Peyer's patch (tissue), 4 donors: Measurements from ENCODE around the gene POLDIP3.
A peak's percentile ranks its signal among the peaks of the same experiment; 100 is the strongest.

Experiments
- POLR2A ChIP-seq, 2 donors: fragments of 450-650 bp; IDR thresholded peaks; one replicate each; pipeline ENCODE4 v1.5.1; 2017; ENCODE audit warnings: antibody characterized with exemption in 2 of 2, mild to moderate bottlenecking in 2 of 2, moderate library complexity in 2 of 2
- TF ChIP-seq, protein P1 (sequence below), 6 experiments: fragments of 450-650 bp in 4 of 6; fragments of 200-600 bp in 2 of 6; sonication (generic) in 1 of 6; IDR thresholded peaks; one replicate each; pipeline ENCODE4 v1.5.1; 2017 to 2019; ENCODE audit warnings: antibody characterized with exemption in 6 of 6, mild to moderate bottlenecking in 3 of 6, moderate library complexity in 1 of 6

DNA sequence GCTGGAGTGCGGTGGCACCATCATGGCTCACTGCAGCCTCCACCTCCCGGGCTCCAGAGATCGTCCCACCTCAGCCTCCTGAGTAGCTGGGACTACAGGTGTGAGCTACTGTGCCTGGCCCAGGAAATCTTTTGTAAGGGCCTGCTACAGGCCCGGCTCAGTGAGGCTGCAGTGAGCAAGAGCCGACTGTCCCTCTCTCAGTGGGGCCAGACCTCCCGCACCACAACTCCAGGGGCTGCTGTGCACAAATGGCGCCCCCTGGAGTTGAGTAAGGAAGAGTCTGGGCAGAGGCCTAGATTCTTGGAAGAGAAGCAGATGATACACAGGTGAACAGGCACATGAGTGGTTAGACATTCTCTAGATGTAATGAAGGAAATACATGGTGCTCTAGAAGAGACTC is 53.9 kb downstream of the POLDIP3 start:
- TF ChIP-seq, protein P1, sequence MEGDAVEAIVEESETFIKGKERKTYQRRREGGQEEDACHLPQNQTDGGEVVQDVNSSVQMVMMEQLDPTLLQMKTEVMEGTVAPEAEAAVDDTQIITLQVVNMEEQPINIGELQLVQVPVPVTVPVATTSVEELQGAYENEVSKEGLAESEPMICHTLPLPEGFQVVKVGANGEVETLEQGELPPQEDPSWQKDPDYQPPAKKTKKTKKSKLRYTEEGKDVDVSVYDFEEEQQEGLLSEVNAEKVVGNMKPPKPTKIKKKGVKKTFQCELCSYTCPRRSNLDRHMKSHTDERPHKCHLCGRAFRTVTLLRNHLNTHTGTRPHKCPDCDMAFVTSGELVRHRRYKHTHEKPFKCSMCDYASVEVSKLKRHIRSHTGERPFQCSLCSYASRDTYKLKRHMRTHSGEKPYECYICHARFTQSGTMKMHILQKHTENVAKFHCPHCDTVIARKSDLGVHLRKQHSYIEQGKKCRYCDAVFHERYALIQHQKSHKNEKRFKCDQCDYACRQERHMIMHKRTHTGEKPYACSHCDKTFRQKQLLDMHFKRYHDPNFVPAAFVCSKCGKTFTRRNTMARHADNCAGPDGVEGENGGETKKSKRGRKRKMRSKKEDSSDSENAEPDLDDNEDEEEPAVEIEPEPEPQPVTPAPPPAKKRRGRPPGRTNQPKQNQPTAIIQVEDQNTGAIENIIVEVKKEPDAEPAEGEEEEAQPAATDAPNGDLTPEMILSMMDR (IDR thresholded peaks at IDR 0.05), result peak in 4 of 6 experiments; percentile 22 to 33 (median 28)
- no peak for TF ChIP-seq POLR2A (IDR thresholded peaks at IDR 0.05)
